Kidney epithelial cell (primary cell): Measurements from ENCODE around the gene GABBR2. TPM values are rescaled to one million over a fixed set of nuclear protein-coding genes. Genes with fewer than 3 reads are reported as not detected.

ENCODE experiments used
- DNase-seq: peaks from one replicate; pipeline ENCODE4 v3.0.0-alpha.2; 2010; ENCODE audit warnings: low read depth
- H3K27me3 ChIP-seq: 2 replicates; pipeline ENCODE4 v1.6.0; 2011; ENCODE audit warnings: low read length; ENCODE audit not compliant: control insufficient read depth, insufficient read depth
- H3K36me3 ChIP-seq: 2 replicates; pipeline ENCODE4 v1.5.1; 2011; ENCODE audit warnings: low read length; ENCODE audit not compliant: control insufficient read depth, insufficient read depth
- H3K4me3 ChIP-seq: 2 replicates; pipeline ENCODE4 v1.5.1; 2011; ENCODE audit warnings: low read depth, mild to moderate bottlenecking, control low read depth, low read length
- total RNA-seq: library from RNA; depleted of rRNA; stranded (reverse); fragments of >200 nt; gene quantifications from 2 replicates; pipeline ENCODE4 v1.2.3, GENCODE V29; 2015
- TF ChIP-seq, protein P1 (sequence below): IDR thresholded peaks from 2 replicates; pipeline ENCODE4 v1.5.1; 2011; ENCODE audit warnings: mild to moderate bottlenecking, moderate library complexity, low read length, control low read depth, inconsistent platforms; ENCODE audit not compliant: insufficient read depth, poor library complexity, severe bottlenecking

GABBR2 gene
- total RNA-seq, 1 donor from 2014 or later, result 10.8 TPM

DNA sequence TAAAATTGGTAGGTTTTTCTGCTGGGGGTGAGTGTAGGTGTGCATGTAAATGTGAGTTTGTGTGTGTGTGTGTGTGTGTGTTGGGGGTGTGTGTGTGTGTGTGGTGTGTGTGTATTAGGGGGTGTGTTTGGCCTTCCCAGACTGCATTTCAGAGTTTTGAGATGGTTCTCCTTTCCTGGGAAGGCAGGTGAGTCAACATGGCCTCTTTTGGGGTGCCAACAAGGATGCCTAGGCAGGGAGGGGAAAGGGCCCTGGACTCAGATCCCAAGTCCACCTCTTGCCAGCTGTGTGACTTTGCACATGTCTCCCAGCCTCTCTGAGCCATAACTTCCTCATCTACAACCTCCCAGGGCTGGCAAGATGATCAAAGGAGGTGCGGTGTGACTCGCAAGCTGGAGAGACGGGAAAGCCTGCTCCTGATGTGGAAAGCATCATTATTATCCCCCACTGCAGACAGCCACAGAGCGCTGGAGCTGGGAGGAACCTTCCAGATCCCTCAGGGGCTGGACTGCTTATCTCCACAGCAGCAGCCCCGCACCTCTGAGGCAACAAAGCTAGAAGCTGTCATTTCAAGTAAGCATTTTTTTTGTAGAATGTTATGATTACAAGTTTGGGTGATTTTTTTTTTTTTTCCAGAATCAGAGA lies 389.8 kb downstream of the GABBR2 start:
- no peak for DNase-seq
- H3K4me3 ChIP-seq, result no peak overlapping the region
- H3K27me3 ChIP-seq, result no peaks in the 10 kb centered on the region
- TF ChIP-seq, protein P1, sequence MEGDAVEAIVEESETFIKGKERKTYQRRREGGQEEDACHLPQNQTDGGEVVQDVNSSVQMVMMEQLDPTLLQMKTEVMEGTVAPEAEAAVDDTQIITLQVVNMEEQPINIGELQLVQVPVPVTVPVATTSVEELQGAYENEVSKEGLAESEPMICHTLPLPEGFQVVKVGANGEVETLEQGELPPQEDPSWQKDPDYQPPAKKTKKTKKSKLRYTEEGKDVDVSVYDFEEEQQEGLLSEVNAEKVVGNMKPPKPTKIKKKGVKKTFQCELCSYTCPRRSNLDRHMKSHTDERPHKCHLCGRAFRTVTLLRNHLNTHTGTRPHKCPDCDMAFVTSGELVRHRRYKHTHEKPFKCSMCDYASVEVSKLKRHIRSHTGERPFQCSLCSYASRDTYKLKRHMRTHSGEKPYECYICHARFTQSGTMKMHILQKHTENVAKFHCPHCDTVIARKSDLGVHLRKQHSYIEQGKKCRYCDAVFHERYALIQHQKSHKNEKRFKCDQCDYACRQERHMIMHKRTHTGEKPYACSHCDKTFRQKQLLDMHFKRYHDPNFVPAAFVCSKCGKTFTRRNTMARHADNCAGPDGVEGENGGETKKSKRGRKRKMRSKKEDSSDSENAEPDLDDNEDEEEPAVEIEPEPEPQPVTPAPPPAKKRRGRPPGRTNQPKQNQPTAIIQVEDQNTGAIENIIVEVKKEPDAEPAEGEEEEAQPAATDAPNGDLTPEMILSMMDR, result no peak
- no peaks in the 10 kb centered on the region for H3K36me3 ChIP-seq

- no peaks in the 10 kb centered on the region for H3K36me3 ChIP-seq
- no peak overlapping the region for H3K4me3 ChIP-seq
- TF ChIP-seq, protein P1, result no peak
- H3K27me3 ChIP-seq, result no peaks in the 10 kb centered on the region
- DNase-seq, result no peak
Observed at GRCh38 chr9:98318041-98318790, 390.5 kb downstream of the GABBR2 start.

- TF ChIP-seq, protein P1, result no peak
- no peak overlapping the region for H3K4me3 ChIP-seq
- peak; percentile 70 for DNase-seq
- no peaks in the 10 kb centered on the region for H3K27me3 ChIP-seq
- H3K36me3 ChIP-seq, result no peaks in the 10 kb centered on the region
Observed at GRCh38 chr9:98317134-98317857, 391.4 kb downstream of the GABBR2 start.

DNA sequence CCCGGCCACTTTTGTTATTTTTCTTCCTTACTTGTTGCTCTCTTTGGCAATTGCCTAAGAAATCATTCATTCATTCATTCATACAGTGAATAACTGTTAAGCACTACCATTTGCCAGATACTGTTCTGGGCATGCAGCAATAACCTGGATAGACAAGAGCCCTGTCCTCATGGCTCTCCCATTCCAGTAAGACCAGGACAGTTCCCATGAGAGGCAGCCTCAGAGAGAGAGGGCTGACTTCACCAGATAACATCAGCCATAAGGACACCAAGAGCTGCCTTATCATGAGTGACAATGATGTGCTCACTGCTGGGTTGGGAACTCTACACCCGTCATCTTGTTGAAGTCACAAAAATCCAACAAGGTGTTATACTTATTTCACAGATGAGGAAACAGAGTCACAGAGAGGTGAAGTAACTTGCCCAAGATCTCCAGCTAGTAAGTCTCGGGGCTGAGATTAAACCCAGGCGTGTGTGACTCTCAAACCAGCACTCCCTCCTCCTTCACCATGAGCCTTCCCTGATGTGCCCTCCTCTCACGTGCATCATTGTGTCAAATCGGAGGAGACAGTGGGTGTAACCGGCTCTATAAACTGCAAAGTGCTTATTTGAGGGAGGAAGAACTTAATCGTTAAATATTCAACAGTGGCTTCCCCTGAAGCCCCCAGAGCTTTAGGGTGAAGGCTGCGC lies 392.1 kb downstream of the GABBR2 start:
- Histone ChIP-seq H3K4me3 (no peak overlapping the region), H3K36me3 (no peaks in the 10 kb centered on the region), H3K27me3 (no peaks in the 10 kb centered on the region)
- TF ChIP-seq, protein P1, result no peak
- no peak for DNase-seq

GRCh38 chr9:98315551-98316060 lies 393.1 kb downstream of the GABBR2 start:
- Histone ChIP-seq H3K36me3 (no peaks in the 10 kb centered on the region), H3K4me3 (no peak overlapping the region), H3K27me3 (no peaks in the 10 kb centered on the region)
- TF ChIP-seq, protein P1, result peak; percentile 98
- peak; percentile 52 for DNase-seq
